Mononuclear cell (primary cell): ENCODE measurements around the gene SLC25A10. TPM values are rescaled to one million over a fixed set of nuclear protein-coding genes. Genes with fewer than 3 reads are reported as not detected.

Source experiments
- H3K27me3 ChIP-seq: 2 replicates; pipeline ENCODE4 v1.6.0; 2011; ENCODE audit warnings: low read length, control low read depth; ENCODE audit not compliant: insufficient read depth
- H3K4me1 ChIP-seq: 2 replicates; pipeline ENCODE4 v1.5.1; 2011; ENCODE audit warnings: mild to moderate bottlenecking, low read length, control low read depth; ENCODE audit not compliant: insufficient read depth
- H3K4me3 ChIP-seq: 2 replicates; pipeline ENCODE4 v1.5.1; 2011; ENCODE audit warnings: mild to moderate bottlenecking, low read length, moderate library complexity
- H3K9me3 ChIP-seq: 2 replicates; pipeline ENCODE4 v1.5.1; 2011; ENCODE audit warnings: low read depth, mild to moderate bottlenecking, control low read depth, low read length
- total RNA-seq: library from RNA; depleted of rRNA; stranded (reverse); fragments of >200 nt; gene quantifications from one replicate; pipeline ENCODE4 v1.2.3, GENCODE V29; 2012

Gene SLC25A10
- total RNA-seq, 1 donor: 1.5 TPM

GRCh38 chr17:81682565-81683207, 29.4 kb upstream of the SLC25A10 start:
- H3K27me3 ChIP-seq: no peaks in the 10 kb centered on the region
- peaks cover 26% of the 10 kb centered on the region for H3K4me1 ChIP-seq
- H3K9me3 ChIP-seq: no peaks in the 10 kb centered on the region
- H3K4me3 ChIP-seq: peak overlapping the region; percentile 78

- Histone ChIP-seq H3K27me3 (no peaks in the 10 kb centered on the region), H3K9me3 (no peaks in the 10 kb centered on the region), H3K4me1 (peaks cover 26% of the 10 kb centered on the region), H3K4me3 (peak overlapping the region; percentile 78)
These were observed 28.9 kb upstream of the SLC25A10 start for GRCh38 chr17:81683208-81683583.

- Histone ChIP-seq H3K4me1 (peaks cover 26% of the 10 kb centered on the region), H3K4me3 (peak within 1 kb of the TSS; percentile 78), H3K27me3 (no peaks in the 10 kb centered on the region), H3K9me3 (no peaks in the 10 kb centered on the region)
These were observed 28.3 kb upstream of the SLC25A10 start, which contains the start of the genes ARL16 and HGS for GRCh38 chr17:81683584-81684441. Gene ARL16, minus strand, starts transcription at chr17:81683797. Its CDS starts 44 bp downstream, at chr17:81683753. Gene HGS, plus strand, starts transcription at chr17:81684011. Its CDS starts 56 bp downstream, at chr17:81684067.

GRCh38 chr17:81684442-81684911, 27.6 kb upstream of the SLC25A10 start:
- no peaks in the 10 kb centered on the region for H3K9me3 ChIP-seq
- peak overlapping the region; percentile 78 for H3K4me3 ChIP-seq
- H3K4me1 ChIP-seq: peaks cover 26% of the 10 kb centered on the region
- H3K27me3 ChIP-seq: no peaks in the 10 kb centered on the region

GRCh38 chr17:81685108-81685507, 27.0 kb upstream of the SLC25A10 start:
- H3K4me3 ChIP-seq: no peak overlapping the region
- H3K9me3 ChIP-seq: no peaks in the 10 kb centered on the region
- no peaks in the 10 kb centered on the region for H3K27me3 ChIP-seq
- peaks cover 26% of the 10 kb centered on the region for H3K4me1 ChIP-seq

- H3K9me3 ChIP-seq: no peaks in the 10 kb centered on the region
- H3K4me3 ChIP-seq: no peak overlapping the region
- H3K4me1 ChIP-seq: peaks cover 26% of the 10 kb centered on the region
- H3K27me3 ChIP-seq: no peaks in the 10 kb centered on the region
These were observed 25.5 kb upstream of the SLC25A10 start for GRCh38 chr17:81686614-81687013.

- Histone ChIP-seq H3K4me1 (peaks cover 19% of the 10 kb centered on the region), H3K4me3 (no peak overlapping the region), H3K27me3 (no peaks in the 10 kb centered on the region)
These were observed 24.1 kb upstream of the SLC25A10 start for GRCh38 chr17:81687770-81688541.

GRCh38 chr17:81688616-81689015, 23.5 kb upstream of the SLC25A10 start:
- Histone ChIP-seq H3K4me1 (peaks cover 16% of the 10 kb centered on the region), H3K9me3 (no peaks in the 10 kb centered on the region), H3K4me3 (no peak overlapping the region), H3K27me3 (no peaks in the 10 kb centered on the region)

More at GRCh38 chr17:81687770-81688541, 24.1 kb upstream of the SLC25A10 start:
- H3K9me3 ChIP-seq: no peaks in the 10 kb centered on the region

- Histone ChIP-seq H3K4me3 (no peak overlapping the region), H3K27me3 (no peaks in the 10 kb centered on the region), H3K4me1 (peaks cover 6% of the 10 kb centered on the region), H3K9me3 (no peaks in the 10 kb centered on the region)
These were observed 22.0 kb upstream of the SLC25A10 start for GRCh38 chr17:81690066-81690465.

- no peak overlapping the region for H3K4me3 ChIP-seq
- H3K9me3 ChIP-seq: no peaks in the 10 kb centered on the region
- H3K4me1 ChIP-seq: peaks cover 2% of the 10 kb centered on the region
- H3K27me3 ChIP-seq: no peaks in the 10 kb centered on the region
These were observed 21.5 kb upstream of the SLC25A10 start for GRCh38 chr17:81690549-81690948.

- Histone ChIP-seq H3K27me3 (no peaks in the 10 kb centered on the region), H3K4me1 (no peaks in the 10 kb centered on the region), H3K9me3 (no peaks in the 10 kb centered on the region), H3K4me3 (no peak overlapping the region)
These were observed 20.9 kb upstream of the SLC25A10 start for GRCh38 chr17:81691196-81691595.

- H3K4me3 ChIP-seq: no peak overlapping the region
- H3K9me3 ChIP-seq: no peaks in the 10 kb centered on the region
- no peaks in the 10 kb centered on the region for H3K27me3 ChIP-seq
- H3K4me1 ChIP-seq: no peaks in the 10 kb centered on the region
These were observed 20.5 kb upstream of the SLC25A10 start for GRCh38 chr17:81691608-81692007.

GRCh38 chr17:81693509-81694210, 18.4 kb upstream of the SLC25A10 start:
- Histone ChIP-seq H3K9me3 (no peaks in the 10 kb centered on the region), H3K4me3 (no peak overlapping the region), H3K27me3 (no peaks in the 10 kb centered on the region), H3K4me1 (no peaks in the 10 kb centered on the region)

GRCh38 chr17:81694810-81695209, 17.3 kb upstream of the SLC25A10 start:
- H3K9me3 ChIP-seq: no peaks in the 10 kb centered on the region
- no peaks in the 10 kb centered on the region for H3K4me1 ChIP-seq
- H3K27me3 ChIP-seq: no peaks in the 10 kb centered on the region
- no peak overlapping the region for H3K4me3 ChIP-seq
